K562 (cell line): ENCODE results near the gene HMSD. TPM values are rescaled to one million over a fixed set of nuclear protein-coding genes. Genes with fewer than 3 reads are reported as not detected.

ENCODE experiments used
- ATAC-seq: fragments of 200-7000 bp; cut with Tn5 transposase; 3 replicates; pipeline ENCODE4 v1.9.1; 2020; ENCODE audit warnings: moderate library complexity
- BruUV-seq: library from RNA; stranded (reverse); fragments of 400-500 nt; replicated peaks from 2 replicates; lab custom pipeline; 2021; lab: Mats Ljungman, UMichigan
- CTCF ChIA-PET: fragments of 300-600 bp; formaldehyde crosslinking; extraction: SDS; loops from one replicate; lab custom pipeline; 2021; ENCODE audit warnings: low intra/inter-chr PET ratio; lab: Yijun Ruan, JAX
- POLR2A ChIA-PET: fragments of 300-600, 350-650 bp; sonication (Branson Sonifier 250); formaldehyde crosslinking; extraction: SDS; loops from one replicate; lab custom pipeline; 2021; ENCODE audit warnings: antibody characterized with exemption, inconsistent platforms; lab: Yijun Ruan, JAX
- DNase-seq, 4 experiments: peaks; one replicate each; pipeline versions ENCODE4 v3.0.0 to v3.0.0-alpha.2; 2011 to 2018; ENCODE audit warnings: low spot score in 3 of 4, mixed read lengths in 3 of 4; ENCODE audit errors: extremely low read depth in 1 of 4
- FAIRE-seq: peaks from 2 replicates; lab custom pipeline; 2011; peaks lifted over from hg19 to GRCh38; lab: Jason Lieb, UNC
- H2AFZ ChIP-seq: 2 replicates; pipeline ENCODE4 v1.6.0; 2011; ENCODE audit warnings: low read depth, low read length, control low read depth, inconsistent platforms
- H3K27ac ChIP-seq: fragments of 200-600 bp; 3 replicates; pipeline ENCODE4 v1.8.0; 2011; ENCODE audit warnings: low read depth, mild to moderate bottlenecking, control low read depth, inconsistent platforms, low read length, moderate library complexity, mixed read lengths; ENCODE audit errors: extremely low read depth
- H3K27me3 ChIP-seq, 2 experiments: fragments of 300-600 bp in 1 of 2; 2 replicates in 1 of 2; 3 replicates in 1 of 2; pipeline versions ENCODE4 v1.6.0 to v1.8.0; 2011; ENCODE audit warnings: inconsistent platforms in 2 of 2, low read length in 2 of 2, mild to moderate bottlenecking in 1 of 2, mixed read lengths in 1 of 2, moderate library complexity in 1 of 2; ENCODE audit not compliant: control insufficient read depth in 2 of 2, insufficient read depth in 2 of 2
- H3K36me3 ChIP-seq: fragments of 300-600 bp; 3 replicates; pipeline ENCODE4 v1.8.0; 2011; ENCODE audit warnings: mild to moderate bottlenecking, low read length, inconsistent platforms; ENCODE audit not compliant: control insufficient read depth, insufficient read depth
- H3K4me1 ChIP-seq, 2 experiments: fragments of 200-600 bp in 1 of 2; replicated peaks in 1 of 2; 2 replicates in 1 of 2; 3 replicates in 1 of 2; pipeline versions ENCODE4 v1.5.1 to v1.8.0; 2011; ENCODE audit warnings: inconsistent platforms in 2 of 2, low read length in 2 of 2, mild to moderate bottlenecking in 1 of 2, mixed read lengths in 1 of 2, moderate library complexity in 1 of 2; ENCODE audit not compliant: control insufficient read depth in 2 of 2, insufficient read depth in 2 of 2
- H3K4me2 ChIP-seq: 2 replicates; pipeline ENCODE4 v1.6.1; 2011; ENCODE audit warnings: low read length, control low read depth, inconsistent platforms, mixed read lengths; ENCODE audit not compliant: insufficient read depth
- H3K4me3 ChIP-seq: fragments of 200-600 bp; sonication (generic), shearing (Covaris generic); 2 replicates; pipeline ENCODE4 v1.5.1; 2016; ENCODE audit warnings: control low read depth, inconsistent platforms
- H3K79me2 ChIP-seq: fragments of 200-600 bp; 3 replicates; pipeline ENCODE4 v1.8.0; 2011; ENCODE audit warnings: low read length, inconsistent platforms; ENCODE audit not compliant: control insufficient read depth, insufficient read depth
- H3K9ac ChIP-seq, 2 experiments: 2 replicates each; pipeline versions ENCODE4 v1.6.0 to v1.6.1; 2011; ENCODE audit warnings: low read depth in 2 of 2, low read length in 2 of 2, control low read depth in 1 of 2, inconsistent platforms in 1 of 2, mild to moderate bottlenecking in 1 of 2, mixed read lengths in 1 of 2; ENCODE audit not compliant: insufficient read depth in 1 of 2
- H3K9me1 ChIP-seq: one replicate; pipeline ENCODE4 v1.6.0; 2011; ENCODE audit warnings: inconsistent platforms, mild to moderate bottlenecking, low read length, moderate library complexity; ENCODE audit not compliant: control insufficient read depth, insufficient read depth
- H3K9me3 ChIP-seq: replicated peaks from 2 replicates; pipeline ENCODE4 v1.5.1; 2011; ENCODE audit warnings: low read depth, low read length, inconsistent platforms; ENCODE audit not compliant: control insufficient read depth, insufficient read depth
- H4K20me1 ChIP-seq: replicated peaks from 2 replicates; pipeline ENCODE4 v1.6.1; 2011; ENCODE audit warnings: low read length, inconsistent platforms, mixed read lengths; ENCODE audit not compliant: control insufficient read depth, insufficient read depth
- ATF6 ChIP-seq: sonication (generic); formaldehyde crosslinking; IDR thresholded peaks from 2 replicates; pipeline ENCODE4 v1.4.0; 2020; ENCODE audit warnings: mild to moderate bottlenecking, missing genetic modification reagents
- HES1 ChIP-seq: fragments of 450-650 bp; IDR thresholded peaks from 2 replicates; pipeline ENCODE4 v1.6.1; 2016; ENCODE audit warnings: low read depth, mild to moderate bottlenecking, moderate library complexity
- RAD21 ChIP-seq, 2 experiments: fragments of 250-450 bp in 1 of 2; fragments of 450-650 bp in 1 of 2; sonication (Bioruptor Pico) in 1 of 2; formaldehyde crosslinking in 1 of 2; IDR thresholded peaks in 1 of 2; conservative IDR thresholded peaks in 1 of 2; 2 replicates each; pipeline versions ENCODE4 v1.4.0 to v1.8.0; 2020 to 2022; ENCODE audit warnings: mild to moderate bottlenecking in 2 of 2, moderate library complexity in 1 of 2
- RB1 ChIP-seq: fragments of 450-650 bp; IDR thresholded peaks from 2 replicates; pipeline ENCODE4 v1.6.1; 2017; ENCODE audit warnings: low read depth, mild to moderate bottlenecking
- ZC3H4 ChIP-seq: sonication (generic); formaldehyde crosslinking; IDR thresholded peaks from 2 replicates; pipeline ENCODE4 v1.9.0; 2021; ENCODE audit warnings: missing genetic modification reagents, borderline replicate concordance
- ZNF253 ChIP-seq: fragments of 250-450 bp; sonication (Bioruptor Pico); conservative IDR thresholded peaks from 2 replicates; pipeline ENCODE4 v1.6.1; 2021; ENCODE audit warnings: mild to moderate bottlenecking
- WGBS: fragments of 100-300 bp; shearing (Covaris generic); methylation state at CpG from one replicate; pipeline ENCODE4 v1.1.6; 2016; ENCODE audit warnings: low coverage, mixed read lengths; ENCODE audit not compliant: insufficient coverage; ENCODE audit errors: missing lambda C conversion rate; 5-methylcytosine and 5-hydroxymethylcytosine counted together
- in situ Hi-C: fragments of 300-500 bp; cut with MboI; formaldehyde crosslinking; loops from 4 replicates; pipeline ENCODE4 v1.15.0; 2018; ENCODE audit warnings: inconsistent platforms, mixed read lengths
- intact Hi-C: fragments of 100-400 bp; cut with micrococcal nuclease; formaldehyde crosslinking; loops from 2 replicates; pipeline ENCODE4 v1.14.2; 2022
- polyA plus RNA-seq, 8 experiments: library from polyadenylated mRNA; depleted of rRNA in 4 of 8; stranded (reverse) in 5 of 8; unstranded in 3 of 8; fragments of >200 nt; fragmentation: Nextera tagmentation in 2 of 8; fragmentation: Illumina TruSeq in 1 of 8; extraction: Ambion mirVana in 2 of 8; extraction: Trizol in 1 of 8; gene quantifications; 2 replicates each; pipeline versions ENCODE4 v1.2.1 to v1.2.3, GENCODE V29; 2011 to 2014; ENCODE audit warnings: inconsistent platforms in 1 of 8, missing spikeins in 1 of 8
- total RNA-seq, 7 experiments: library from RNA; depleted of rRNA in 6 of 7; stranded (reverse); fragments of >200 nt in 6 of 7; fragmentation: Illumina TruSeq in 2 of 7; extraction: Trizol in 2 of 7; gene quantifications; 2 replicates each; pipeline versions ENCODE4 v1.2.1 to v1.2.3, GENCODE V29; 2011 to 2021; ENCODE audit warnings: low replicate concordance in 1 of 7

Gene HMSD
- total and polyA plus RNA-seq, 9 of the 15 experiments (the other 6 are each of a cell fraction or from before 2014, with no cell fraction given): 0.18 to 0.39 (median 0.33) TPM; not detected in 6

- BruUV-seq: no TSS peak
- H3K36me3 ChIP-seq: no peaks in the 10 kb centered on the region
- H3K4me2 ChIP-seq: no peak overlapping the region
- ChIA-PET CTCF (no interaction called here), POLR2A (no interaction called here)
- peaks cover 0 to 11% of the 10 kb centered on the region in 2 experiments; a peak in 1 of 5 replicates for H3K4me1 ChIP-seq
- in situ Hi-C loops: loop anchor here (25.0 kb wide), 1 partner anchor 463 kb away; no protein-coding TSS in a partner anchor
- DNase-seq (no peak), ATAC-seq (no peak), FAIRE-seq (no peak)
- intact Hi-C loops: loop anchor here (5.0 kb wide), 1 partner anchor 458 kb away; no protein-coding TSS in a partner anchor
- no peaks in the 10 kb centered on the region for H3K79me2 ChIP-seq
- TF ChIP-seq RAD21 (CRISPR knock-in tag; conservative IDR thresholded peaks at IDR 0.05 in 1 of 2, IDR thresholded peaks at IDR 0.05 in 1 of 2): 0 out of 4 replicates have a peak, but pooled peaks have one; percentile 3 to 19
- TF ChIP-seq ZNF253: no peak
- no peak overlapping the region for H3K4me3 ChIP-seq
- no peaks in the 10 kb centered on the region for H3K9me1 ChIP-seq
- 0% methylated on average over 2 of the region's 2 CpGs for WGBS
- no peak overlapping the region for H3K9ac ChIP-seq
- no peaks in the 10 kb centered on the region for H3K9me3 ChIP-seq
- H4K20me1 ChIP-seq: no peaks in the 10 kb centered on the region
- H3K27me3 ChIP-seq: no peaks in the 10 kb centered on the region
- H2AFZ ChIP-seq: no peak overlapping the region
- H3K27ac ChIP-seq: no peak overlapping the region
Measured at GRCh38 chr18:63974991-63975390, 25.9 kb downstream of the HMSD start.

- in situ Hi-C loops: loop anchor here (25.0 kb wide), 1 partner anchor 463 kb away; no protein-coding TSS in a partner anchor
- Histone ChIP-seq H3K9me1 (no peaks in the 10 kb centered on the region), H4K20me1 (no peaks in the 10 kb centered on the region), H3K4me2 (no peak overlapping the region), H3K4me3 (no peak overlapping the region), H3K9me3 (no peaks in the 10 kb centered on the region), H3K4me1 (peaks cover 0 to 4% of the 10 kb centered on the region in 2 experiments; a peak in 1 of 5 replicates), H3K9ac (no peak overlapping the region), H3K36me3 (no peaks in the 10 kb centered on the region), H3K27me3 (no peaks in the 10 kb centered on the region), H3K79me2 (no peaks in the 10 kb centered on the region), H3K27ac (no peak overlapping the region), H2AFZ (no peak overlapping the region)
- 0% methylated on average over 3 of the region's 3 CpGs for WGBS
- FAIRE-seq: no peak
- DNase-seq: no peak
- no peak for TF ChIP-seq RB1
- TF ChIP-seq ATF6 (CRISPR knock-in tag): no peak
- no peak for TF ChIP-seq HES1
- no peak for TF ChIP-seq ZC3H4 (CRISPR knock-in tag)
- CTCF ChIA-PET: no interaction called here
- POLR2A ChIA-PET: no interaction called here
- no TSS peak for BruUV-seq
- no peak for ATAC-seq
- intact Hi-C loops: loop anchor here (5.0 kb wide), 1 partner anchor 458 kb away; no protein-coding TSS in a partner anchor
Measured at GRCh38 chr18:63975628-63976027, 26.5 kb downstream of the HMSD start.
